Measurements from ENCODE around the gene OR56A4. TPM values are rescaled to one million over a fixed set of nuclear protein-coding genes. Genes with fewer than 3 reads are reported as not detected.
A peak's percentile ranks its signal among the peaks of the same experiment; 100 is the strongest.
"Not testable (repeated sequence)": the region's sequence is repeated elsewhere in the genome, so short reads cannot be mapped to it uniquely, and the experiment has no call there.

The OR56A4 gene
- total RNA-seq, 1 donor from 2014 or later = 0.07 TPM

GRCh38 chr11:5986885-5987284 is 19.9 kb downstream of the OR56A4 start, which contains the start of gene OR52L1:
Gene OR52L1 (minus strand): TSS chr11:5986985. CDS start chr11:5986930, 55 bp downstream.
- no peak for TF ChIP-seq CTCF (conservative IDR thresholded peaks at IDR 0.05)
- DNase-seq (ENCODE audit: extremely low spot score, unreplicated experiment) = no peak
- Mint-ChIP-seq H3K4me1 (ENCODE audit: unreplicated experiment) (no peaks in the 10 kb centered on the region), H3K27me3 (peaks cover 13% of the 10 kb centered on the region), H3K36me3 (no peaks in the 10 kb centered on the region), H3K9me3 (no peaks in the 10 kb centered on the region), H3K4me3 (no peak within 1 kb of the TSS), H3K27ac (no peak within 1 kb of the TSS)

GRCh38 chr11:5983443-5983842 is 23.3 kb downstream of the OR56A4 start:
- H3K36me3 Mint-ChIP-seq = no peaks in the 10 kb centered on the region
- no peaks in the 10 kb centered on the region for H3K4me1 Mint-ChIP-seq (ENCODE audit: unreplicated experiment)
- H3K27me3 Mint-ChIP-seq = peaks cover 8% of the 10 kb centered on the region
- no peak overlapping the region for H3K27ac Mint-ChIP-seq
- TF ChIP-seq CTCF (conservative IDR thresholded peaks at IDR 0.05) = peak; percentile 47
- DNase-seq (ENCODE audit: extremely low spot score, unreplicated experiment) = no peak
- H3K4me3 Mint-ChIP-seq = no peak overlapping the region
- no peaks in the 10 kb centered on the region for H3K9me3 Mint-ChIP-seq

- no peak for TF ChIP-seq CTCF (conservative IDR thresholded peaks at IDR 0.05)
- Mint-ChIP-seq H3K27ac (no peak overlapping the region), H3K9me3 (no peaks in the 10 kb centered on the region), H3K27me3 (peaks cover 6% of the 10 kb centered on the region), H3K4me1 (ENCODE audit: unreplicated experiment) (no peaks in the 10 kb centered on the region), H3K36me3 (no peaks in the 10 kb centered on the region), H3K4me3 (no peak overlapping the region)
- no peak for DNase-seq (ENCODE audit: extremely low spot score, unreplicated experiment)
These were observed 33.2 kb downstream of the OR56A4 start for GRCh38 chr11:5973530-5973929.

- no peak for DNase-seq (ENCODE audit: extremely low spot score, unreplicated experiment)
- no peaks in the 10 kb centered on the region for H3K36me3 Mint-ChIP-seq
- peaks cover 4% of the 10 kb centered on the region for H3K27me3 Mint-ChIP-seq
- no peak within 1 kb of the TSS for H3K27ac Mint-ChIP-seq
- TF ChIP-seq CTCF (conservative IDR thresholded peaks at IDR 0.05) = no peak
- no peak within 1 kb of the TSS for H3K4me3 Mint-ChIP-seq
- peaks cover 1% of the 10 kb centered on the region for H3K9me3 Mint-ChIP-seq
- H3K4me1 Mint-ChIP-seq (ENCODE audit: unreplicated experiment) = no peaks in the 10 kb centered on the region
These were observed 38.4 kb downstream of the OR56A4 start, which contains the start of gene OR56A5 for GRCh38 chr11:5968394-5968793. Gene OR56A5 (minus strand): TSS chr11:5968494. CDS start chr11:5968494, 0 bp downstream.

- H3K4me3 Mint-ChIP-seq = no peak overlapping the region
- H3K36me3 Mint-ChIP-seq = no peaks in the 10 kb centered on the region
- H3K4me1 Mint-ChIP-seq (ENCODE audit: unreplicated experiment) = no peaks in the 10 kb centered on the region
- H3K9me3 Mint-ChIP-seq = peaks cover 6% of the 10 kb centered on the region
- H3K27ac Mint-ChIP-seq = no peak overlapping the region
- DNase-seq (ENCODE audit: extremely low spot score, unreplicated experiment) = no peak
- no peak for TF ChIP-seq CTCF (conservative IDR thresholded peaks at IDR 0.05)
- H3K27me3 Mint-ChIP-seq = peaks cover 4% of the 10 kb centered on the region
These were observed 39.0 kb downstream of the OR56A4 start for GRCh38 chr11:5967708-5968107.

- TF ChIP-seq CTCF (conservative IDR thresholded peaks at IDR 0.05) = no peak
- peaks cover 6% of the 10 kb centered on the region for H3K9me3 Mint-ChIP-seq
- H3K4me3 Mint-ChIP-seq = no peak overlapping the region
These were observed 39.8 kb downstream of the OR56A4 start for GRCh38 chr11:5966958-5967357.

GRCh38 chr11:5960704-5961320 is 45.9 kb downstream of the OR56A4 start:
- H3K4me1 Mint-ChIP-seq (ENCODE audit: unreplicated experiment); H3K27me3 Mint-ChIP-seq; H3K27ac Mint-ChIP-seq; DNase-seq (ENCODE audit: extremely low spot score, unreplicated experiment); H3K4me3 Mint-ChIP-seq; H3K36me3 Mint-ChIP-seq; H3K9me3 Mint-ChIP-seq: not testable (repeated sequence)

More at GRCh38 chr11:5966958-5967357, 39.8 kb downstream of the OR56A4 start:
- no peak for DNase-seq (ENCODE audit: extremely low spot score, unreplicated experiment)
- Mint-ChIP-seq H3K27me3 (peaks cover 4% of the 10 kb centered on the region), H3K36me3 (no peaks in the 10 kb centered on the region), H3K4me1 (ENCODE audit: unreplicated experiment) (no peaks in the 10 kb centered on the region), H3K27ac (no peak overlapping the region)

Data from type B pancreatic cell (in vitro differentiated cells).